ELR (cell line): ENCODE data around the gene NEXMIF.
"Not testable (repeated sequence)": the region's sequence is repeated elsewhere in the genome, so short reads cannot be mapped to it uniquely, and the experiment has no call there.

Experiments used
- DNase-seq: peaks from one replicate; pipeline ENCODE4 v3.0.0-alpha.2; 2015; ENCODE audit warnings: low read depth

NEXMIF gene

GRCh38 chrX:74925225-74926088 lies at the start of gene NEXMIF:
NEXMIF (minus strand) TSS chrX:74925452.
- DNase-seq, result no peak

GRCh38 chrX:74961962-74962361 lies 36.7 kb upstream of the NEXMIF start:
- not testable (repeated sequence) for DNase-seq

GRCh38 chrX:74949717-74950116 lies 24.5 kb upstream of the NEXMIF start:
- no peak for DNase-seq

- no peak for DNase-seq
Measured at GRCh38 chrX:74940414-74940813, 15.2 kb upstream of the NEXMIF start.

GRCh38 chrX:74931214-74931613 lies 6.0 kb upstream of the NEXMIF start:
- no peak for DNase-seq

GRCh38 chrX:74924449-74925224 lies 615 bp downstream of the NEXMIF start:
- DNase-seq, result no peak

GRCh38 chrX:74923942-74924448 lies 1.3 kb downstream of the NEXMIF start:
- DNase-seq, result no peak

- DNase-seq, result no peak
Measured at GRCh38 chrX:74922922-74923543, 2.2 kb downstream of the NEXMIF start.

- no peak for DNase-seq
Measured at GRCh38 chrX:74911494-74911893, 13.8 kb downstream of the NEXMIF start.

- DNase-seq, result no peak
Measured at GRCh38 chrX:74906417-74906816, 18.8 kb downstream of the NEXMIF start.

GRCh38 chrX:74902806-74903205 lies 22.4 kb downstream of the NEXMIF start:
- no peak for DNase-seq

GRCh38 chrX:74892561-74892960 lies 32.7 kb downstream of the NEXMIF start:
- no peak for DNase-seq

- no peak for DNase-seq
Measured at GRCh38 chrX:74890676-74891430, 34.4 kb downstream of the NEXMIF start.

- not testable (repeated sequence) for DNase-seq
Measured at GRCh38 chrX:74882383-74882782, 42.9 kb downstream of the NEXMIF start.

- DNase-seq, result no peak
Measured at GRCh38 chrX:74865725-74866124, 59.5 kb downstream of the NEXMIF start.

GRCh38 chrX:74853255-74853654 lies 72.0 kb downstream of the NEXMIF start:
- no peak for DNase-seq

GRCh38 chrX:74835566-74835965 lies 89.7 kb downstream of the NEXMIF start:
- DNase-seq, result no peak

- DNase-seq, result not testable (repeated sequence)
Measured at GRCh38 chrX:74819797-74820196, 105.5 kb downstream of the NEXMIF start.

- DNase-seq, result no peak
Measured at GRCh38 chrX:74814681-74815080, 110.6 kb downstream of the NEXMIF start.

- DNase-seq, result no peak
Measured at GRCh38 chrX:74804574-74804973, 120.7 kb downstream of the NEXMIF start.

GRCh38 chrX:74800062-74800461 lies 125.2 kb downstream of the NEXMIF start:
- DNase-seq, result no peak
